Natural killer cell (primary cell): Measurements from ENCODE around the gene ZNF32. TPM values are rescaled to one million over a fixed set of nuclear protein-coding genes. Genes with fewer than 3 reads are reported as not detected.
"Not testable (repeated sequence)": the region's sequence is repeated elsewhere in the genome, so short reads cannot be mapped to it uniquely, and the experiment has no call there.

Experiments
- ATAC-seq, 3 donors: fragments of 150-1000 bp in 2 of 3; fragments of 200-7000 bp in 1 of 3; cut with Tn5 transposase; 1 replicate in 1 of 3; 2 replicates in 2 of 3; pipeline ENCODE4 v1.10.0; 2021; ENCODE audit warnings: mild to moderate bottlenecking in 2 of 3, moderate library complexity in 2 of 3
- DNase-seq, 2 donors: peaks; one replicate each; pipeline versions ENCODE4 v3.0.0 to v3.0.0-alpha.2; 2013 to 2021; ENCODE audit warnings: mixed read lengths in 1 of 2
- H3K27ac ChIP-seq: one replicate; pipeline ENCODE4 v1.5.1; 2013; ENCODE audit warnings: mild to moderate bottlenecking, low read length
- H3K27me3 ChIP-seq: one replicate; pipeline ENCODE4 v1.6.1; 2013; ENCODE audit warnings: low read length; ENCODE audit not compliant: control insufficient read depth, insufficient read depth
- H3K36me3 ChIP-seq: one replicate; pipeline ENCODE4 v1.6.1; 2013; ENCODE audit warnings: low read length; ENCODE audit not compliant: control insufficient read depth, insufficient read depth
- H3K4me1 ChIP-seq: one replicate; pipeline ENCODE4 v1.6.1; 2013; ENCODE audit warnings: low read length; ENCODE audit not compliant: control insufficient read depth, insufficient read depth
- H3K4me3 ChIP-seq: one replicate; pipeline ENCODE4 v1.5.1; 2013; ENCODE audit warnings: low read length
- H3K9me3 ChIP-seq: one replicate; pipeline ENCODE4 v1.6.1; 2013; ENCODE audit warnings: low read length; ENCODE audit not compliant: control insufficient read depth, insufficient read depth
- H3K27ac Mint-ChIP-seq, 2 donors: one replicate each; pipeline ENCODE4 v1.8.0; 2022; ENCODE audit warnings: mild to moderate bottlenecking in 2 of 2, mixed read lengths in 2 of 2, moderate library complexity in 1 of 2
- H3K27me3 Mint-ChIP-seq, 2 donors: one replicate each; pipeline ENCODE4 v1.8.0; 2022; ENCODE audit warnings: low read depth in 2 of 2, mixed read lengths in 2 of 2
- H3K36me3 Mint-ChIP-seq: one replicate; pipeline ENCODE4 v1.8.0; 2022; ENCODE audit warnings: mixed read lengths
- H3K4me1 Mint-ChIP-seq, 2 donors: one replicate each; pipeline ENCODE4 v1.8.0; 2022; ENCODE audit warnings: mixed read lengths in 2 of 2
- H3K4me3 Mint-ChIP-seq: one replicate; pipeline ENCODE4 v1.8.0; 2022; ENCODE audit warnings: mild to moderate bottlenecking, moderate library complexity, mixed read lengths
- H3K9me3 Mint-ChIP-seq, 2 donors: one replicate each; pipeline ENCODE4 v1.8.0; 2022; ENCODE audit warnings: mixed read lengths in 2 of 2
- CTCF ChIP-seq: fragments of 200-600 bp; IDR thresholded peaks from one replicate; pipeline ENCODE4 v1.8.0; 2022; ENCODE audit warnings: antibody characterized with exemption
- WGBS: methylation state at CpG from one replicate; pipeline ENCODE4 v1.1.7; 2013; ENCODE audit warnings: missing lambda C conversion rate; ENCODE audit not compliant: insufficient coverage; 5-methylcytosine and 5-hydroxymethylcytosine counted together
- intact Hi-C: fragments of 100-400 bp; cut with micrococcal nuclease; formaldehyde crosslinking; loops from one replicate; pipeline ENCODE4 v1.14.2; 2022
- total RNA-seq, 4 donors: library from RNA; stranded (reverse); fragments of 120-200 nt in 1 of 4; gene quantifications; one replicate each; pipeline versions ENCODE4 v1.2.3 to v1.2.4, GENCODE V29; 2013 to 2022

ZNF32 gene
- total RNA-seq, 3 donors from 2014 or later (not counting 1 experiment from before 2014, with no cell fraction given) = 19.1 to 28.9 (median 26.2) TPM

- Histone ChIP-seq H3K4me3 (peak within 1 kb of the TSS; percentile 83), H3K36me3 (peaks cover 9% of the 10 kb centered on the region), H3K27ac (peak within 1 kb of the TSS; percentile 52), H3K4me1 (peaks cover 25% of the 10 kb centered on the region), H3K9me3 (no peaks in the 10 kb centered on the region), H3K27me3 (no peaks in the 10 kb centered on the region)
- Mint-ChIP-seq H3K4me3 (peak within 1 kb of the TSS; percentile 83), H3K27ac (peak within 1 kb of the TSS; percentile 70 to 82), H3K27me3 (no peaks in the 10 kb centered on the region), H3K9me3 (no peaks in the 10 kb centered on the region), H3K36me3 (no peaks in the 10 kb centered on the region), H3K4me1 (peaks cover 22 to 23% of the 10 kb centered on the region in 2 donors)
- peak; percentile 49 to 77 for DNase-seq
- 6% methylated on average over 58 of the region's 58 CpGs for WGBS
- peak; percentile 82 to 96 (median 95) for ATAC-seq
- no peak for TF ChIP-seq CTCF
- intact Hi-C loops = loop anchor here (1.0 kb wide), 2 partner anchors 32 to 42 kb away; partner anchors contain the start of genes ZNF239 and ZNF32
These were observed 42.1 kb downstream of the ZNF32 start, which contains the start of gene ZNF485 for GRCh38 chr10:43606323-43607198. Gene ZNF485, plus strand, starts transcription at chr10:43606438. Its CDS starts 613 bp downstream, at chr10:43607051.

- Mint-ChIP-seq H3K4me3 (peak overlapping the region; percentile 78), H3K4me1 (peaks cover 22 to 23% of the 10 kb centered on the region in 2 donors), H3K36me3 (no peaks in the 10 kb centered on the region), H3K9me3 (no peaks in the 10 kb centered on the region), H3K27me3 (no peaks in the 10 kb centered on the region), H3K27ac (peak overlapping the region; percentile 70 to 82)
- peak overlapping the region; percentile 52 for H3K27ac ChIP-seq
- peak overlapping the region; percentile 83 for H3K4me3 ChIP-seq
- ATAC-seq = no peak
- WGBS = 62% methylated on average over 12 of the region's 12 CpGs
- H3K36me3 ChIP-seq = peaks cover 3% of the 10 kb centered on the region
- DNase-seq = no peak
- H3K27me3 ChIP-seq = no peaks in the 10 kb centered on the region
- TF ChIP-seq CTCF = no peak
- intact Hi-C loops = loop anchor here (1.0 kb wide), 2 partner anchors 32 to 42 kb away; partner anchors contain the start of genes ZNF239 and ZNF32
- H3K9me3 ChIP-seq = no peaks in the 10 kb centered on the region
- peaks cover 25% of the 10 kb centered on the region for H3K4me1 ChIP-seq
These were observed 42.8 kb downstream of the ZNF32 start for GRCh38 chr10:43605850-43606322.

DNA sequence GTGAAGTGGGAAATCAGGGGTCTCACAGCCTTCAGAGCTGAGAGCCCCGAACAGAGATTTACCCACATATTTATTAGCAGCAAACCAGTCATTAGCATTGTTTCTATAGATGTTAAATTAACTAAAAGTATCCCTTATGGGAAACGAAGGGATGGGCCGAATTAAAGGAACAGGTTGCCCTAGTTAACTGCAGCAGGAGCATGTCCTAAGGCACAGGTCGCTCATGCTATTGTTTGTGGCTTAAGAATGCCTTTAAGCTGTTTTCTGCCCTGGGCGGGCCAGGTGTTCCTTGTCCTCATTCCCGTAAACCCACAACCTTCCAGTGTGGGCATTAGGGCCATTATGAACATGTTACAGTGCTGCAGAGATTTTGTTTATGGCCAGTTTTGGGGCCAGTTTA, 47.1 kb downstream of the ZNF32 start:
- H3K27ac ChIP-seq, H3K9me3 ChIP-seq, H3K36me3 ChIP-seq, DNase-seq, H3K27ac Mint-ChIP-seq, H3K36me3 Mint-ChIP-seq, H3K27me3 Mint-ChIP-seq, intact Hi-C loops, H3K4me3 Mint-ChIP-seq, H3K27me3 ChIP-seq, H3K4me3 ChIP-seq, H3K9me3 Mint-ChIP-seq, ATAC-seq: not testable (repeated sequence)
- H3K4me1 ChIP-seq = peaks cover 25% of the 10 kb centered on the region
- H3K4me1 Mint-ChIP-seq = peaks cover 29 to 30% of the 10 kb centered on the region in 2 donors
- WGBS = 96% methylated on average over 5 of the region's 6 CpGs

- Mint-ChIP-seq H3K9me3 (no peaks in the 10 kb centered on the region), H3K36me3 (no peaks in the 10 kb centered on the region), H3K27ac (peak overlapping the region; percentile 42 to 80)
These were observed 49.3 kb downstream of the ZNF32 start for GRCh38 chr10:43599333-43599732.

More at GRCh38 chr10:43599333-43599732, 49.3 kb downstream of the ZNF32 start:
- Histone ChIP-seq H3K4me3 (no peak overlapping the region), H3K9me3 (no peaks in the 10 kb centered on the region), H3K27me3 (no peaks in the 10 kb centered on the region), H3K27ac (no peak overlapping the region), H3K4me1 (peaks cover 40% of the 10 kb centered on the region), H3K36me3 (no peaks in the 10 kb centered on the region)
- no peak overlapping the region for H3K4me3 Mint-ChIP-seq
- WGBS = 33% methylated on average over 1 of the region's 2 CpGs
- DNase-seq (no peak), ATAC-seq (no peak)
- no peaks in the 10 kb centered on the region for H3K27me3 Mint-ChIP-seq
- intact Hi-C loops = no loop called here
- peaks cover 45% of the 10 kb centered on the region in 2 donors for H3K4me1 Mint-ChIP-seq
- no peak for TF ChIP-seq CTCF
